NCI-H2196 treated with DMSO at 0.1 percent for 48 hours (cell line): ENCODE data around the gene NOP56.

ENCODE experiments used
- DNase-seq: peaks from one replicate; lab custom pipeline; 2025; ENCODE audit not compliant: unreplicated experiment; lab: John Stamatoyannopoulos, UW

NOP56 gene, protein sequence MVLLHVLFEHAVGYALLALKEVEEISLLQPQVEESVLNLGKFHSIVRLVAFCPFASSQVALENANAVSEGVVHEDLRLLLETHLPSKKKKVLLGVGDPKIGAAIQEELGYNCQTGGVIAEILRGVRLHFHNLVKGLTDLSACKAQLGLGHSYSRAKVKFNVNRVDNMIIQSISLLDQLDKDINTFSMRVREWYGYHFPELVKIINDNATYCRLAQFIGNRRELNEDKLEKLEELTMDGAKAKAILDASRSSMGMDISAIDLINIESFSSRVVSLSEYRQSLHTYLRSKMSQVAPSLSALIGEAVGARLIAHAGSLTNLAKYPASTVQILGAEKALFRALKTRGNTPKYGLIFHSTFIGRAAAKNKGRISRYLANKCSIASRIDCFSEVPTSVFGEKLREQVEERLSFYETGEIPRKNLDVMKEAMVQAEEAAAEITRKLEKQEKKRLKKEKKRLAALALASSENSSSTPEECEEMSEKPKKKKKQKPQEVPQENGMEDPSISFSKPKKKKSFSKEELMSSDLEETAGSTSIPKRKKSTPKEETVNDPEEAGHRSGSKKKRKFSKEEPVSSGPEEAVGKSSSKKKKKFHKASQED

DNA sequence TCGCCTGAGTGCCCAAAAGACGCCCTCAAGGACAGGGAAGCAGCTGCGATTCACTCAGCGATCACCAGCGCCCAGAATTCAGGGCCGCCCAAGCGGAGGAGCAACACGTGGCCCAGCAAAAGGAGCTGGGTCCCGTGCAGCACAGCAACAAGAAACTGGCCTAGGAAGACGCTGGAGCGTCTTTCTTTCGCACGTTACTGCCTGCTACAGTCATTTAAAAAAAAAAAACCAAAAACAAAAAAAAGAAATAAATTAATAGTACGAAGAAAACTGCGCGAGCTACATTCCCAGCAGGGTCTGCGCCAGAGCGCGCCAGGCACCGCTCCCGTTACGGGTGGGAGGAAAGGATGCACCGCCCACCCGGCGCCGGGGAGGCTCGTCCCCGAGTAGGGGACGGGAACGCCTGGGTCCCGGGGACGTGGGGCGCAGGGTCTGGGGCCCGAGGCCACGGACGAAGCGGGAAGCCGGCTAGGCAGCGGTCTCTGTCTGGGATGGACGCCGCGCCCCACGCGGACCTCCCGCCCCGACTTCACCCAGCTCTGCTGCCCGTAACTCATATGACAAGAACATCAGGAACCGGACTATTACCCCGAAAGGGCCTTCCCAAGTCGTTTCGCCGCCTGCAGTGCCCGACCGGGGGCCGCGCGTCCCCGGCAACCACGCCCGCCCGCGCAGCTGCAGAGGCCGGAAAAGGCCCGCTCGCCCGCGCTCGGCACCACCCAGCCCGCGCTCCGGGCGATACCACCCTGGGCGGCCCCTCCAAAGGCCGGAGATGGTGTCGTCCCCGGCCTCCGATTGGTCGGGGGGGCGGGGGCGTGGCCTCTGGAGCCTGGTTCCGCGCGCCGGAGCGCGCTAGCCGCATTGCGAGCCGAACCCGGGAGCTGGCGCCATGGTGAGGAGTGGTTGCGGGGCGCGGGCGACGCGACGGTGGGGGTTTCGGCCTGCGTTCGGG lies at the start of gene NOP56:
TSS of gene NOP56 (plus strand) at position 861 of the 952 bp plus-strand sequence. CDS start at position 890, 29 bp downstream.
- peak; percentile 87 for DNase-seq

DNA sequence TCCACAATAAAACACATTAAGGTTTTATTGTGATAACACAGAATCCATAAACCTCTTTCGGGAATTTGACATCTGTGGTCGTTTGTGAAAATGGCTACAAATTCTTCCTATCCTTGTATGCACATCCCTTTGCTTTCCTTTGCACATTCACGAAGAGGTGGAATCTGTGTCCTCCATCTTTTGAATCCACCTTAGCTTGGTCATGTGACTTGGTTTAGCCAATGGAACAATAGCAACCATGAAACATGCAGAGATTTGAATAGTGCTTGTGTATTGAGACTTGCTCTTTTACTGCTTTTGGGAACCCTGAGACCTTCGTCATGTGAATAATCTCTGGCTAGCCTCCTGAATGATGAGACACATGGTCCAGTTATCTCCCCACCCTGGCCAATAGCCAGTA lies 49.7 kb upstream of the NOP56 start:
- no peak for DNase-seq

DNA sequence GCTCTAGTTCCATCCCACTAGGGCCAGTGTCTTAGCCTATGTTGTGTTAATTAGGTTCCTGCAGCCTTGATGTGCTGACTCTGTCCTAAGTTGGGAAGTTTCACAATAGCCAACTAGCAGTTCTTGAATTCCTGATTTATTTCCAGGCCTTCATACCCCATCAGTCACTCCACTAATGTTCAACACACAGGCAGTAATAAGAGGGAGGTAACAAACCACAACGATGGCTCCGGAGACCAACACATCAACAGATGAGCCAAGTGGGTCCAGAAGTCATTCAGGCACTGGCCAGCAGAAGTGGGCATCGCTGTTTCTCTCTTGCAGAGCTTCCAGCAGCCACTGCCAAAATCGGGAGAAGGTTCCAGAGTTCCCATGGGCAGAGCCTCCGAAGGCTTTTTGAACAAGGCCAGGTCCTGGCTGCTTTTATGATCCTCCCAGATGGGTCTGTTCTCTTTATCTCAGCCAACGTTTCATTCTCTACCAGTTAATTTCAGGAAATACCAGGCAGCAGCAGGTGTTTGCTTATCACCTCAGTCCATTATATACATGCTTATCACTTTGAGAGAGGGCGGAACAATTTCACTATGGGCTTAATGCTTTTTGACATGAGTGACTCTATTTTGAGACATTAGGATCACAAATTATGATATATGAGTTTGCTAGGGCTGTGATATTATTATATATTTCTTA lies 48.5 kb upstream of the NOP56 start:
- DNase-seq: peak; percentile 24

DNA sequence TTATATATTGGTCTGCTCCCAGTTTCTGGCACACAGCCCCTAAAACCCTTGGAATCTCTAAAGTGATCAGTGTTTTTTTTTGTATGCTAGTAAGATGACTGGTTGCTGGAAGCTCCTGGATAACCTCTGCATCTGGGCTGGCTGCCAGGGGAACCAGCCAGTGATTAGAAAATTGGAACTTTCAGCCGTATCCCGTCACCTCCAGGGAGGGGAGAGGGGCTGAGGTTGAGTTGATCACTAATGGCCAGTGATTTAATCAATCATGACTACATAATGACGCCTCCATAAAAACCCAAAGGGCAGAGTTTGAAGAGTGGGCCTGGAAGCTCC lies 48.0 kb upstream of the NOP56 start:
- DNase-seq: no peak

DNA sequence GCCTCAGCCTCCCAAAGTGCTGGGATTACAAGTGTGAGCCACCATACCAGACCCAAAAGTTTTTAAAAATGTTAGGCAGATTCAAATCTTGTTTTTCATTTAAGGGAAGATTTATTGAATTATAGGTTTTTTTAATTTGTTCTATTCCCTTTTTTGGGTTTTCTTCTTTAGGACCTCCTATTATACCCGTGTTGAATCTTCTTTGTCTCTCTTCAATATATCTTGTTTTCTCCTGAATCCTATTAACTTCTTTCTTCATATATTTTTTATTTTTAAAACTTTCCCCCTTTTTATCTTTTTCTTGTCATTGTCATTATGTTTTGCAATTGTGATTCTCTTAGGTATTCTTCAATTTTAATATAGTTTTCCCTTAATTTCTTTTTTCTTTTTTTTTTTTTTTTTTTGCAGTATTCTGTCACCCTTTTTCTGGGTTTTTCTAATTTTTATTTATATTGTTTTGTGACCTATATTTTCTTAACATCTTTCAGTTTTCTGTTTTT lies 45.9 kb upstream of the NOP56 start:
- DNase-seq: no peak

DNA sequence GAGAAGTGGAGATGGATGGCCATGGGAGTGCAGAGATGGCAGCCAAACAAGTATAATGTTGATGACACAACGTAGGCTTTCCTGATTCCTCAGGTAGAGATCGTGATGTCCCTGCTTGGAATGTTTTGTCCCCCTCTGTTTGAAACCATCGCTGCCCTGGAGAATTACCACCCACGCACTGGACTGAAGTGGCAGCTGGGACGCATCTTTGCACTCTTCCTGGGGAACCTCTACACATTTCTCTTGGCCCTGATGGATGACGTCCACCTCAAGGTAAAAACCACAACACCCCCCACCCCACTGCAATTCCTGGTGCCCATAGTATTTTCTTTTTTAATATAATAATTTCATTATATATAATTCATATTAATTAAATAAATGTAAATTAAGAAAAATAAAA lies 42.1 kb upstream of the NOP56 start:
- DNase-seq: no peak

DNA sequence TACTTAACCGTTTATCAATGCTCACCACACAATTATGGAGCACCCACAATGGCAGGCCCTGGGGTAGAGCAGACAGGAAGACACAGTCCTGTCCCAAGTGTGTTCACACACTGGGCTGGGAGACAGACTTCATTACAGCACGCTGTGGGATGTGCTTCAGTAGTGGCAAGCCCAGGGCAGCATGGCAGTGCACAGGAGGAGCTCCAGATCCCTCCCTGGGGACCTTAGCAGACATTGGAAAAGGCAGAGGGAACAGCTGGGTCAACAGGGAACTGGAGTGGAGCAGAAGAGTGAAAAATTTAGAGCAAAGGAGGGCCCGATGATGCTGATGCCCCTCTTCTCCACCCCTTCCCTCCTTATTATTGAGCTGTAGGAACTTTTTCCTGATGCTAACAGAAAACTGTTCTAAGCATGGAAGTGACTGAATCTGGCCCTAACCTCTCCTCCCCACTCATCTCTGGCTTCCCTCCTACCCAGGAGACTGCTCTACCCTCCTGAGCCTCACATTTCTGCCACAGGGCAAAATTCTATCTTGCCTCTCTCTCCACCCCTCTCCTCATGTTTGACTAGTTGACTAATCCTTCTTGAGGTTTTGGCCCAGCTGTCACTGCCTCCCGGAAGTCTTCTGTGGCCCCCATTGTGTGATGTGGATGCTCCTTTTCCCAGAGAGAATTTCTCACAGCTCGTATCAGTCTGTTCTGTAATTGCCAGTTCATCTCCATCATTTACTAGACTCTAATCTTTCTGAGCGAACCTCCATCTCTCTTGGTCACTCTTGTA lies 41.3 kb upstream of the NOP56 start:
- no peak for DNase-seq

DNA sequence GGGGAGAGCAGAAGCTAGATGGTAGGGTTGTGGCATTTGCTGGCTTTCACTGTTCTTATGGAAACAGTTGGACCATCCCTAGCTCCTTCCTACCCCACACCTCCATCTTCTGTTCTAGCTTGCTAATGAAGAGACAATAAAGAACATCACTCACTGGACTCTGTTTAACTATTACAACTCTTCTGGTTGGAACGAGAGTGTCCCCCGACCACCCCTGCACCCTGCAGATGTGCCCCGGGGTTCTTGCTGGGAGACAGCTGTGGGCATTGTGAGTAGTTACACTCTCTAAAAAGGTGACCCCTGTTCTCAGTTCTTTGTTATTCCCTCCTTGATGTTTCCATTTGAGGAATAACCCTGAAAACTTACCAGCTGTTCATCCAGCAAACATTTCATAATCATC lies 40.4 kb upstream of the NOP56 start:
- DNase-seq: no peak

DNA sequence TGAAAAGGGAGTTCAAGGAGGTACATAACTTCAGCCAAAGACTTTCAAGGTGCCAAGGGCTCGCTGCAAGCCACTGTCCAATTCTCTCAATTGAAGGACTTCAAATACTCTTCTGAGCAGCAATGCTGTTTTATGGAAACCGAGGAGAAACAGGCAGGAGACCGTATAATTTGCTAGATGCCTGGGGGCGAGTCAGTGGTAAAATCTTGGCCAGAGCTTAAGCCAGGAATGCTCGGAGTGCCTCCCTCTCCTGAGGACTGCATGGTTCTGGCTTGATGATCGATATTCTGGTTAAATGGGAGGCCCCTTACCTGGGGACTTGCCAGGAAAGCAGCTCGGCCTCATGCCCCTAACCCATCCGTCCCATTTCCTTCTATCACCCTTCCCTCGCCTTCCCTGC lies 35.8 kb upstream of the NOP56 start:
- no peak for DNase-seq

DNA sequence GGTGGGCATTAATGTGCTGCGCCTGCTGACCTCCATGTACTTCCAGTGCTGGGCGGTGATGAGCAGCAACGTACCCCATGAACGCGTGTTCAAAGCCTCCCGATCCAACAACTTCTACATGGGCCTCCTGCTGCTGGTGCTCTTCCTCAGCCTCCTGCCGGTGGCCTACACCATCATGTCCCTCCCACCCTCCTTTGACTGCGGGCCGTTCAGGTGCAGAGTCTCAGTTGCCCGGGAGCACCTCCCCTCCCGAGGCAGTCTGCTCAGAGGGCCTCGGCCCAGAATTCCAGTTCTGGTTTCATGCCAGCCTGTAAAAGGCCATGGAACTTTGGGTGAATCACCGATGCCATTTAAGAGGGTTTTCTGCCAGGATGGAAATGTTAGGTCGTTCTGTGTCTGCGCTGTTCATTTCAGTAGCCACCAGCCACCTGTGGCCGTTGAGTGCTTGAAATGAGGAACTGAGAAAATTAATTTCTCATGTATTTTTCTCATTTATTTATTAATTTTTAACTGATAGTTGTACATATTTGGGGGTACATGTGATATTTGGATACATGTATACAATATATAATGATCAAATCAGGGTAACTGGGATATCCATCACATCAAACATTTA lies 35.2 kb upstream of the NOP56 start:
- DNase-seq: no peak

DNA sequence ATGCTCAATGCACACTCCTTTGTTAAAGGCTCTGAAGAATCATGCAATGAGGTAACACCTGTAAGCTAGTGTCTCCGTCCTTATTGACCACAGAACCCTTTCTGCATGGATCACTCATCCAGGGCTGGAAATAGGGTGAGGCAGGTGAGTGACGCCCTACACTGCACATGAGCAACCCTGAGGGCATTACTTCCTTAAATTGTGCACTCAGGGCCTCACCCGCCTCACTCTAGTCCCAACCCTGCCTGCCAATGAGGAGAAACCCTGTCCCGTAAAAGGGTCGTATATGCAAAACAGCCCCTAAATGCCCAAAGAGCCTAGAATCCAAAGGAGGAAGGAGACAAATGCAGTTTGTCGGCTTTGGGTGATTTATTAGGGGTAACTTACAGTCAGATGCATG lies 33.6 kb upstream of the NOP56 start:
- no peak for DNase-seq

DNA sequence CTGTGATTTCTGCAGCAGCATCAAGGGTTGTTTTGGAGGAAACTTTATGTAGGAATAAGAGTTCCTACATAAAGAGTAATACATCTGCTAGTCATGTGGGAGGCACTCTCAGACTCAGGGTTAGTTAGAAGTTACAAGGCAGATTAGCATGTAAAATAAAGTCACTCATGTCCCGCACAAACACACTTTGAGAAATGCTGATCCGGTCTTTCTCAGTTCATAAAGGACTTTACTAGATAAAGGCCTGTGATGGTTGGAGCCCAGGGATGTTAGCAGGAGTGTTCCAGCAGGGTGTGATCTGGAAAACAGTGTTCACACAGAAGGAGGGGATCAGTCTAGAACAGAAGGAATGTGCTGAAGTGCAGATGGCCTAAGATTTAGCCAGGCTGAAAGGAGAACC lies 33.1 kb upstream of the NOP56 start:
- DNase-seq: no peak

DNA sequence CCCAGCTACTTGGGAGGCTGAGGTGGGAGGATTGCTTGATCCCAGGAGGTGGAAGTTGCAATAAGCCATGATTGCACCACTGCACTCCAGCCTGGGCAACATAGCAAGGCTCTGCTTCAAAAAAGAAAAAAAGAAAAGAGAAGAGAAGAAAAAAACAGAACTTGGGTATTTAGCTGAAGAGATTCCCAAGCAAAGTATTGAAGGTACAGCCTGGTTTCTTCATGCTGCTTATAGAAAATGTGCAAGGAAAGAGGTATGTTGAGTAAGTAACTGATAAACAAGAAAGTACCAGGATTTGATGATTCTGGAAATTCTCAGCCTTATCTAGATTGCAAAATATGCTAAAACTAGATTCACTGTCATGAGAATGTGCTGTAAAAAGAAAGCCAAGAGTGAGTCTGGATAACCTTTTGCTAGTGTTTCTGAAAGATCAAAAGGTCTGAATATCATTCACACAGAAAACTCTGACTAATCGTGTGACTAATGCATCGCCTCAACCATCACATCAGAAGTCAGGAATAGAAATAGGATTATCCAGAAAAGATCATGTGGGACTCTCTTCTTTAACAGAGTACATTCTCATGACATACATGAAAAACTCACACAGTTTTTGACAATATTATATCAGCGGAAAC lies 32.4 kb upstream of the NOP56 start:
- DNase-seq: no peak

DNA sequence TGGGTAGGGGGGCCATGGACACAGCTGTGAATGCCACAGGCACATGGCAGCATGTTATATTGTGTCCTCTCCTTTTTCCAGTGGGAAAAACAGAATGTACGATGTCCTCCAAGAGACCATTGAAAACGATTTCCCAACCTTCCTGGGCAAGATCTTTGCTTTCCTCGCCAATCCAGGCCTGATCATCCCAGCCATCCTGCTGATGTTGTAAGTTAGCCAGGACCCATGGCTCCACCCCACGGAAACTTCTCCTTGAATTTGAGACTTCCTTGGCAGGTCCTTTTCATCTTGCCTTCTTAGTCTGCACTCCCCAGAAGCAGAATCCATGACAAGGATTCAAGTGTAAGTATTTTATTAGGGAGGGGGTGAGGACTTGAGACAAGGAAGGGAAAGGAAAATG lies 28.2 kb upstream of the NOP56 start:
- no peak for DNase-seq

DNA sequence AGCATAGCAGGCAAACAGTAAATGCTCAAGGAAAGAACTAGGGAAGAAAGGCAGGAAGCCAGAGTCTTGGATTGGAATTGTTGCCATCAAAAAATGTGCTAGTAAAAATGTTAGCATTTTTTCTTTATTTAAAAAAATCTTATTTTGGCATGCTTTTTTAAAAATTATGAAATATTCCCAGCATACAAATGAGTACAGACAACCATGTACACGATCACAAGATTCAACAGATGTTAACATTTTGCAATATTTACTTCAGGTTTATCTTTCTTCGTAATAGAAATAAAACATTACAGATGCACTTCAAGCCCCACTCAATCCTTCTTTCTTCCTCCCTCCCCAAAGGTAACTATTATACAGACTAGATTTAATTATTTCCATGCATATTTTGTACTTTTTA lies 27.4 kb upstream of the NOP56 start:
- DNase-seq: no peak

DNA sequence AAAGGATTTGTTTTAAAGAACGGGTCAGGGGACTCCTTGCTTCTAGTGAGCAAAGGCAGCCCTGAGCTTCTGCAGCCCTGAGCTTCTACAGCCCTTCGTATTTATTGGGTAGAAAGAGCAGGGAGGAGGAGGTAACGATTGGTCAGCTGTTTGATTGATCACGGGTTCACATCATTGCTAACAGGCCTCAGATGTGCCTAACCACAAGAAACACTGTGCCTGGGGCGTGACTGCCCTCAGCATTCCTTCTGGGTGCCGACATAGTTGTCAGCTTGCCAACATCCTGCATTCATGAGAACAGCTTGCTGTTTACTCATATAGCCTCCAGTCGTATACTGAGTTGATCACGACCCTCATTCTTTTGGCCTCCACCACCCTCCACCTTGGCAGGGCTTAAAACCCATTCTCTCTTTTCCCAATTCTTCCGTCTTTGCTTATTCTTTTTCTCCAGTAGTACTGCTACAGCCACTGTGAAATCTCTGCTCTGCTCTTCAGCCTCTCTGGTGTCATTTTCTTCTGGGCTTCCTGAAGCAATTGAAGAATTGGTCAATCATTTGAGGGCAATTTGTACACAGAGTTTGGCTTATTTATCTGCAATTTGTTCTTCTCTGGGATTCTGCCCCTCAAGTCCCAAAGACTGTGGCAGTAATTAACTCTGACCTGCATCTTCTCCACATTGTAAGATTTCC lies 25.4 kb upstream of the NOP56 start:
- no peak for DNase-seq

DNA sequence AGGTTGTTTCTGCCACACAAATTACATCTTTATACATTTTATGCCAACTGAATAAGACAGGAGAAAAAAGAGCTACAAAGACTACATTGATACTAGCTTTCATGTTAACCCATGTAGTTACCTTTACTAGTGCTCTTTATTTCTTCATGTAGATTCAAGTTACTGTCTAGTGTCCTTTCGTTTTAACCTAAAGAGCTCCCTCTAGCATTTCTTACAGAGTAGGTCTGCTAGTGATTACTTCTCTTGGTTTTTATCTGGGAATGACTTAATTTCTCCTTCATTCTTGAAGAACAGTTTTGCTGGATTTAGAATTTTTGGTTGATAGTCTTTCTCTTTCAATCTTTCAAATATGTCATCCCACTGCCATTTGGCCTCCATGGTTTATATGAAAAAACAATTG lies 21.2 kb upstream of the NOP56 start:
- DNase-seq: no peak

DNA sequence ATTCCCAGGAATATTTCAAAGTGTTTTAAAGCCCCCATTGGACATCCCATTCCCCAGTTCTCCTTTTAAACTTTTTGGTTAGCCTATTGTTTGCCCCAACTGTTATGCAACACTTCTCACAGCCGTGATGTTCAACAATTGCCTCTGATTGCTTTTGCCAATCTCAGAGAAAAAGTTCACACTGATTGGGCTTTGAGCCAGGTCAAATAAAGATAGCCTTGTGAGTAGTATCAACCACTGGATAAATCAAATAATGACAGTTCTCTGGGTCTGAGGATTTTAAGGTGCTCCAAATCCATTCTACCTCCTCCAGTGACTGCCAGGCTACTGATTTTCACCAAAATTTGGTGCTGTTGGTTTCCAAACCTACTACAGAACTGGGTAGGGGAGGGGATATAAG lies 19.1 kb upstream of the NOP56 start:
- DNase-seq: no peak

DNA sequence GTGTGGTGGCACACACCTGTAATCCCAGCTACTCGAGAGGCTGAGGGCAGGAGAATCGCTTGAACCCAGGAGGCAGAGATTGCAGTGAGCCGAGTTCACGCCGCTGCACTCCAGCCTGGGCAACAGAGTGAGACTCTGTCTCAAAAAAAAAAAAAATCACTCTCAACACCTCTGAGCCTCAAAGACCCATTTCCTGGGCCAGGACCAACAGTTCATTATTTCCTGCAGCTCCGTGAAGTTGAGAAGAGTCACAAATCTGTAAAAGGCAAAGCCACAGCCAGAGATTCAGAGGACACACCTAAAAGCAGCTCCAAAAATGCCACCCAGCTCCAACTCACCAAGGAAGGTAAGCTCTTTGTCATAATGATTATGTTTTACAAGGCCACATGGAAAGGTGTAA lies 15.2 kb upstream of the NOP56 start:
- DNase-seq: no peak
